OCI-LY3 (cell line): ENCODE data around the gene EXOC6.

Experiments used
- H2AFZ ChIP-seq: fragments of 200-600, 300-600 bp; shearing (Covaris generic); 2 replicates; pipeline ENCODE4 v1.6.0; 2014; ENCODE audit warnings: antibody characterized with exemption, low read depth, low read length
- H3K27ac ChIP-seq: fragments of 200-600, 300-600 bp; sonication (generic); 2 replicates; pipeline ENCODE4 v1.5.1; 2014; ENCODE audit warnings: mild to moderate bottlenecking, low read length, moderate library complexity, mixed read lengths
- H3K27me3 ChIP-seq: fragments of 200-600, 300-600 bp; sonication (generic); 2 replicates; pipeline ENCODE4 v1.6.1; 2014; ENCODE audit warnings: low read depth, low read length, mixed read lengths
- H3K36me3 ChIP-seq: fragments of 200-600, 300-600 bp; sonication (generic); replicated peaks from 2 replicates; pipeline ENCODE3; 2014; ENCODE audit warnings: low read depth, low read length, mixed read lengths
- H3K4me1 ChIP-seq: fragments of 300-600, 200-600 bp; sonication (generic); 2 replicates; pipeline ENCODE4 v1.6.1; 2014; ENCODE audit warnings: low read length, mixed read lengths
- H3K4me2 ChIP-seq: fragments of 200-600, 300-600 bp; sonication (generic); 2 replicates; pipeline ENCODE4 v1.6.1; 2014; ENCODE audit warnings: low read length, mixed read lengths
- H3K4me3 ChIP-seq: fragments of 300-600, 200-600 bp; sonication (generic); 2 replicates; pipeline ENCODE4 v1.5.1; 2014; ENCODE audit warnings: antibody characterized with exemption, mild to moderate bottlenecking, low read length, moderate library complexity
- H3K79me2 ChIP-seq: fragments of 300-600, 200-600 bp; shearing (Covaris generic); 2 replicates; pipeline ENCODE4 v1.6.1; 2014; ENCODE audit warnings: mild to moderate bottlenecking, low read length, mixed read lengths
- H3K9ac ChIP-seq: fragments of 300-600, 200-600 bp; shearing (Covaris generic); 2 replicates; pipeline ENCODE4 v1.6.0; 2014; ENCODE audit warnings: mild to moderate bottlenecking, low read length, moderate library complexity
- H3K9me3 ChIP-seq: fragments of 200-600, 300-600 bp; shearing (Covaris generic); 2 replicates; pipeline ENCODE4 v1.6.1; 2014; ENCODE audit warnings: low read length, mixed read lengths; ENCODE audit not compliant: insufficient read depth
- H4K20me1 ChIP-seq: fragments of 200-600, 300-600 bp; sonication (generic); 2 replicates; pipeline ENCODE4 v1.6.1; 2016; ENCODE audit warnings: low read length, mixed read lengths; ENCODE audit not compliant: insufficient read depth
- EZH2phosphoT487 ChIP-seq: fragments of 200-600 bp; shearing (Covaris generic); IDR thresholded peaks from 2 replicates; pipeline ENCODE4 v1.6.1; 2018; ENCODE audit warnings: antibody characterized with exemption, mixed run types, low read depth
- TF ChIP-seq, protein P1 (sequence below): fragments of 200-600, 300-600 bp; sonication (generic); IDR thresholded peaks from 2 replicates; pipeline ENCODE4 v1.5.1; 2014; ENCODE audit warnings: antibody characterized with exemption, low read length, low read depth

Gene EXOC6

DNA sequence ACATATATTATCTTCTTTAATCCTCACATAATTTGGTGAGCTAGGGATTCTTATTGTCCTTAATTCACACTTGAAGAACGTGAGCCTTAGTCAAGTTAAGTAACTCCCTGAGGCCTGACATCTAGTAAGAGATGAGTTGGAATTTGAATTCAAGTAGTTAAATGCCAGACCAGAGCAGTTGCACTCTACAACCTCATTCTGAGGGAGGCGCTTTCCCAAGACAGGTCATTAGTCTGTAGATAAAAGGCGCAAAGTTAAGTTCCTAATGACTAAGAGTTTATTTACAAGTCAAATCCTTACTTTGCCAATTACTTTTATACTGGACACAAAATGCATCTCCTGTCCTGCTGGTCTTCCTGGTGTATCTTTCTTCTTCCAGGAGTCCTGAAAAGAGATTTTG, 3.6 kb upstream of the EXOC6 start:
- Histone ChIP-seq H3K79me2 (peaks cover 11% of the 10 kb centered on the region), H3K4me3 (no peak overlapping the region), H3K4me2 (no peak overlapping the region), H3K9ac (no peak overlapping the region), H2AFZ (no peak overlapping the region), H3K36me3 (no peaks in the 10 kb centered on the region), H3K27me3 (no peaks in the 10 kb centered on the region), H3K4me1 (peaks cover 20% of the 10 kb centered on the region), H3K27ac (no peak overlapping the region), H3K9me3 (no peaks in the 10 kb centered on the region), H4K20me1 (no peaks in the 10 kb centered on the region)
- TF ChIP-seq, protein P1, sequence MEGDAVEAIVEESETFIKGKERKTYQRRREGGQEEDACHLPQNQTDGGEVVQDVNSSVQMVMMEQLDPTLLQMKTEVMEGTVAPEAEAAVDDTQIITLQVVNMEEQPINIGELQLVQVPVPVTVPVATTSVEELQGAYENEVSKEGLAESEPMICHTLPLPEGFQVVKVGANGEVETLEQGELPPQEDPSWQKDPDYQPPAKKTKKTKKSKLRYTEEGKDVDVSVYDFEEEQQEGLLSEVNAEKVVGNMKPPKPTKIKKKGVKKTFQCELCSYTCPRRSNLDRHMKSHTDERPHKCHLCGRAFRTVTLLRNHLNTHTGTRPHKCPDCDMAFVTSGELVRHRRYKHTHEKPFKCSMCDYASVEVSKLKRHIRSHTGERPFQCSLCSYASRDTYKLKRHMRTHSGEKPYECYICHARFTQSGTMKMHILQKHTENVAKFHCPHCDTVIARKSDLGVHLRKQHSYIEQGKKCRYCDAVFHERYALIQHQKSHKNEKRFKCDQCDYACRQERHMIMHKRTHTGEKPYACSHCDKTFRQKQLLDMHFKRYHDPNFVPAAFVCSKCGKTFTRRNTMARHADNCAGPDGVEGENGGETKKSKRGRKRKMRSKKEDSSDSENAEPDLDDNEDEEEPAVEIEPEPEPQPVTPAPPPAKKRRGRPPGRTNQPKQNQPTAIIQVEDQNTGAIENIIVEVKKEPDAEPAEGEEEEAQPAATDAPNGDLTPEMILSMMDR: no peak
- no peak for TF ChIP-seq EZH2phosphoT487

DNA sequence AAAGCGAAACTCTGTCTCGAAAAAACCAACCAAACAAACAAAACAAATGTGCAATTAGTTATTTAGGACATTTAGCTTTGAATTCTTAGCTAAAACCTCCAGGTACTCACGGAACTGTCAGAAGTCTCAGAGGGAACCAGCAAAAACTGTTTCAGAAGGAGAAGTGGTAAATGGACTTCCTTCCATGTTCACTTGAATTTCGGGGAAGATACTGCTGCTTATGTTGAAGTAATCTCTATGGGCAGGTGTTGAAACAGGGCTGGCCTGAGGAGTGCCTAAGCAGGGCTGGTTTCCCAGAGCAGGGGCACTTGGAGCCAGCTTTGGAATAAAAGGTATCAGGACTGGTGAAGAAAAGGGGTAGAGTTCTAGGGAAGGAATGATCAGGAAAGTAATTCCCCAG, 2.4 kb upstream of the EXOC6 start:
- Histone ChIP-seq H3K4me1 (peaks cover 24% of the 10 kb centered on the region), H3K36me3 (no peaks in the 10 kb centered on the region), H2AFZ (no peak overlapping the region), H3K27ac (no peak overlapping the region), H3K27me3 (no peaks in the 10 kb centered on the region), H3K79me2 (peaks cover 16% of the 10 kb centered on the region), H3K4me2 (no peak overlapping the region), H3K4me3 (no peak overlapping the region), H4K20me1 (no peaks in the 10 kb centered on the region), H3K9me3 (no peaks in the 10 kb centered on the region), H3K9ac (no peak overlapping the region)
- TF ChIP-seq, protein P1: no peak
- TF ChIP-seq EZH2phosphoT487: no peak

DNA sequence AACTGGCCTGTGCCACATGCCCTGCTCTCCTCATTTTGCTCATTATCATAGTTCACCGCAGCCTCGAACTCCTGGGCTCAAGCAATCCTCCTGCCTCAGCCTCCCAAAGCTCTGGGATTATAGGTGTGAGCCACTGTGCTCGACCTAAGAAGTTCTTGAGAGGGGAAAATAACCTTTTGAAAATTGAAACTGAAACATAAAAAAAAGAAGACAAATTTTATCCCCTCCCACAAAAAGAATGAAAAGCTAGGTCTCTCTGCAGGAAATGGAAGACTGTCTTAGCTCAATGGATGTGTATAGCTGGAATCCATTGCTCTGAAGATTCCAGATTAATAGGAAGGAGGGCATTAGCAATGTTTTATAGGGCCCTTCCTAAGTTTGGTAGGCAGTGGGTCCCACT, 2.0 kb upstream of the EXOC6 start:
- Histone ChIP-seq H3K36me3 (no peaks in the 10 kb centered on the region), H3K4me3 (no peak overlapping the region), H3K27me3 (no peaks in the 10 kb centered on the region), H3K4me1 (peaks cover 24% of the 10 kb centered on the region), H3K4me2 (no peak overlapping the region), H2AFZ (no peak overlapping the region), H3K27ac (no peak overlapping the region), H4K20me1 (no peaks in the 10 kb centered on the region), H3K9me3 (no peaks in the 10 kb centered on the region), H3K79me2 (peaks cover 18% of the 10 kb centered on the region), H3K9ac (no peak overlapping the region)
- TF ChIP-seq, protein P1: no peak
- TF ChIP-seq EZH2phosphoT487: no peak

DNA sequence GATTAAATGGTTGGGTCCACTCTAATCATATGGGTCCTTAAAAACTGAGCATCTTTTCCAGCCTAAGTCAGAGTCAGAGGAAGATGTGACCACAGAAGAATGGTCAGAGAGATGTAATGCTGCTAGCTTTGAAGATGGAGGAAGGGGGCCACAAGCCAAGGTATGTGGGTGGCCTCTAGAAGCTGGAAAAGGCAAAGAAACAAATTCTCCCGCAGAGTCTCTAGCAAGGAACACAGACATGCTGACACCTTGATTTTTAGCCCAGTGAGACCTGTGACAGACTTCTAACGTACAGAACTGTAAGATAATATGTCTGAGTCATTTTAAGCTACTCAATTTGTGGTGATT, 1.5 kb upstream of the EXOC6 start:
- H3K4me1 ChIP-seq: peaks cover 24% of the 10 kb centered on the region
- H3K9me3 ChIP-seq: no peaks in the 10 kb centered on the region
- no peak overlapping the region for H3K4me3 ChIP-seq
- no peaks in the 10 kb centered on the region for H3K36me3 ChIP-seq
- no peaks in the 10 kb centered on the region for H3K27me3 ChIP-seq
- H2AFZ ChIP-seq: no peak overlapping the region
- no peak overlapping the region for H3K4me2 ChIP-seq
- no peaks in the 10 kb centered on the region for H4K20me1 ChIP-seq
- no peak overlapping the region for H3K27ac ChIP-seq
- H3K9ac ChIP-seq: no peak overlapping the region
- TF ChIP-seq, protein P1: no peak
- TF ChIP-seq EZH2phosphoT487: no peak
- H3K79me2 ChIP-seq: peaks cover 18% of the 10 kb centered on the region
